SK-N-SH treated with all-trans-retinoic acid at 6 μM for 48 hours (cell line): ENCODE data around the gene TMEM192.
A peak's percentile ranks its signal among the peaks of the same experiment; 100 is the strongest.

Source experiments
- ARNTL ChIP-seq: fragments of 450-650 bp; formaldehyde crosslinking; IDR thresholded peaks from 2 replicates; pipeline ENCODE4 v1.5.0; 2020; ENCODE audit warnings: low read depth, mild to moderate bottlenecking, moderate library complexity, borderline replicate concordance
- BACH2 ChIP-seq: fragments of 250-450 bp; sonication (Bioruptor Pico); IDR thresholded peaks from 2 replicates; pipeline ENCODE4 v1.9.0; 2021; ENCODE audit warnings: mild to moderate bottlenecking, borderline replicate concordance
- GLIS3 ChIP-seq: fragments of 250-450 bp; sonication (Bioruptor Pico); IDR thresholded peaks from 2 replicates; pipeline ENCODE4 v1.5.0; 2020; ENCODE audit warnings: mild to moderate bottlenecking, moderate library complexity
- RARB ChIP-seq: fragments of 250-450 bp; sonication (Bioruptor Pico); IDR thresholded peaks from 2 replicates; pipeline ENCODE4 v1.8.0; 2021; ENCODE audit warnings: mild to moderate bottlenecking, moderate library complexity
- SNAI2 ChIP-seq: fragments of 250-450 bp; sonication (Bioruptor Pico); IDR thresholded peaks from 2 replicates; pipeline ENCODE4 v1.5.0; 2020; ENCODE audit warnings: mild to moderate bottlenecking, moderate library complexity
- ZC3H10 ChIP-seq: fragments of 250-450 bp; sonication (Bioruptor Pico); IDR thresholded peaks from 2 replicates; pipeline ENCODE4 v1.5.1; 2021; ENCODE audit warnings: mild to moderate bottlenecking, moderate library complexity
- ZFP3 ChIP-seq: fragments of 250-450 bp; sonication (Bioruptor Pico); IDR thresholded peaks from 2 replicates; pipeline ENCODE4 v1.5.0; 2020; ENCODE audit warnings: mild to moderate bottlenecking, moderate library complexity
- ZFP30 ChIP-seq: fragments of 450-650 bp; formaldehyde crosslinking; IDR thresholded peaks from 2 replicates; pipeline ENCODE4 v1.5.0; 2022; ENCODE audit warnings: mild to moderate bottlenecking, moderate library complexity
- ZNF70 ChIP-seq: fragments of 450-650 bp; formaldehyde crosslinking; IDR thresholded peaks from 2 replicates; pipeline ENCODE4 v1.5.0; 2020; ENCODE audit warnings: mild to moderate bottlenecking, moderate library complexity
- ZNF8 ChIP-seq: fragments of 450-650 bp; formaldehyde crosslinking; IDR thresholded peaks from 2 replicates; pipeline ENCODE4 v1.5.0; 2020; ENCODE audit warnings: mild to moderate bottlenecking, moderate library complexity
- TF ChIP-seq, protein P1 (sequence below): fragments of 250-450 bp; sonication (Bioruptor Pico); IDR thresholded peaks from 2 replicates; pipeline ENCODE4 v1.8.0; 2021; ENCODE audit warnings: low read depth, mild to moderate bottlenecking, moderate library complexity, borderline replicate concordance
- TF ChIP-seq, protein P2 (sequence below): fragments of 250-450 bp; sonication (Bioruptor Pico); IDR thresholded peaks from 2 replicates; pipeline ENCODE4 v1.5.0; 2020; ENCODE audit warnings: mild to moderate bottlenecking, moderate library complexity

DNA sequence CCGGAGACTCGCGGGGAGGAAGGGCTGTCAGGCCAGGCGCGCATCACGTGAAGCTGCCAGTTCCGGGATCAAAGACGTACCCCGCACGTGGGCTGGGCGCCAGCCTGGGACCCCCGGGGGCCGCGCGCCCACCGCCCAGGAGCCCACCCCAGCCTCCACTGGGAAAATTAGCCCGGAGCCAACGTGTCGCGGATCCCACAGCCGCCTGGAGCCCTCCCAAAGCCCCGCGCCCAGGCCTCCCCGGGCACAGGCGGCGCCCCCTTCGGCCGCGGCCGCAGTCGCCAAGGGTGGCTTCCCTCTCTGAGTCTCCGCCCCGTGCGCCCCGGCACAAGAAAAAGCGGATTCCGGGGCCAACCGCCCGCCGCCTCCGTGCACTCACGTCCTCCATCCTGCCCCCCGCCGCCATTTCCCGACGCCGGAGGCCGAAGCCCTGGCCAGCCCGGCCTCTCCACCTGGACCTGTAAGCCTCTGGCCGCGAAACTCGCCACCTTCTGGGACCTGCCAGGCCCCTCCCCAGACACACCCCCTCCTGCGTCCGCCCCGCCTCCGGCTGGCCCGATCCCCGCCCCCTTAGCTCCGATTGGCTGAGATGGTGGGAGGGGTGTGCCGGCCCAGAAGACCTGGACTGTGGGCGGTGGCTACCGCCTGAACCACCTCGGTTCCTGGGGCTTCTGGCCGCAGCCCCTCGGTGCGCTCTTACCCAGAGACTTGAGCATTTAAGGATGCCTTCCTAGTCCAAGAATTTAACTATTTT lies at the start of gene TMEM192:
- TF ChIP-seq SNAI2 (CRISPR knock-in tag) (no peak), GLIS3 (CRISPR knock-in tag) (no peak), RARB (CRISPR knock-in tag) (no peak), ZFP30 (no peak), ZFP3 (CRISPR knock-in tag) (0 out of 2 replicates have a peak, but pooled peaks have one; percentile 31), ZC3H10 (CRISPR knock-in tag) (no peak), BACH2 (no peak), ZNF70 (no peak), ARNTL (CRISPR knock-in tag) (no peak), ZNF8 (peak; percentile 66; the same call in 1 of the 2 replicates)
- TF ChIP-seq, protein P1, sequence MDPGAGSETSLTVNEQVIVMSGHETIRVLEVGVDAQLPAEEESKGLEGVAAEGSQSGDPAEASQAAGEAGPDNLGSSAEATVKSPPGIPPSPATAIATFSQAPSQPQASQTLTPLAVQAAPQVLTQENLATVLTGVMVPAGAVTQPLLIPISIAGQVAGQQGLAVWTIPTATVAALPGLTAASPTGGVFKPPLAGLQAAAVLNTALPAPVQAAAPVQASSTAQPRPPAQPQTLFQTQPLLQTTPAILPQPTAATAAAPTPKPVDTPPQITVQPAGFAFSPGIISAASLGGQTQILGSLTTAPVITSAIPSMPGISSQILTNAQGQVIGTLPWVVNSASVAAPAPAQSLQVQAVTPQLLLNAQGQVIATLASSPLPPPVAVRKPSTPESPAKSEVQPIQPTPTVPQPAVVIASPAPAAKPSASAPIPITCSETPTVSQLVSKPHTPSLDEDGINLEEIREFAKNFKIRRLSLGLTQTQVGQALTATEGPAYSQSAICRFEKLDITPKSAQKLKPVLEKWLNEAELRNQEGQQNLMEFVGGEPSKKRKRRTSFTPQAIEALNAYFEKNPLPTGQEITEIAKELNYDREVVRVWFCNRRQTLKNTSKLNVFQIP (CRISPR knock-in tag) = no peak
- TF ChIP-seq, protein P2, sequence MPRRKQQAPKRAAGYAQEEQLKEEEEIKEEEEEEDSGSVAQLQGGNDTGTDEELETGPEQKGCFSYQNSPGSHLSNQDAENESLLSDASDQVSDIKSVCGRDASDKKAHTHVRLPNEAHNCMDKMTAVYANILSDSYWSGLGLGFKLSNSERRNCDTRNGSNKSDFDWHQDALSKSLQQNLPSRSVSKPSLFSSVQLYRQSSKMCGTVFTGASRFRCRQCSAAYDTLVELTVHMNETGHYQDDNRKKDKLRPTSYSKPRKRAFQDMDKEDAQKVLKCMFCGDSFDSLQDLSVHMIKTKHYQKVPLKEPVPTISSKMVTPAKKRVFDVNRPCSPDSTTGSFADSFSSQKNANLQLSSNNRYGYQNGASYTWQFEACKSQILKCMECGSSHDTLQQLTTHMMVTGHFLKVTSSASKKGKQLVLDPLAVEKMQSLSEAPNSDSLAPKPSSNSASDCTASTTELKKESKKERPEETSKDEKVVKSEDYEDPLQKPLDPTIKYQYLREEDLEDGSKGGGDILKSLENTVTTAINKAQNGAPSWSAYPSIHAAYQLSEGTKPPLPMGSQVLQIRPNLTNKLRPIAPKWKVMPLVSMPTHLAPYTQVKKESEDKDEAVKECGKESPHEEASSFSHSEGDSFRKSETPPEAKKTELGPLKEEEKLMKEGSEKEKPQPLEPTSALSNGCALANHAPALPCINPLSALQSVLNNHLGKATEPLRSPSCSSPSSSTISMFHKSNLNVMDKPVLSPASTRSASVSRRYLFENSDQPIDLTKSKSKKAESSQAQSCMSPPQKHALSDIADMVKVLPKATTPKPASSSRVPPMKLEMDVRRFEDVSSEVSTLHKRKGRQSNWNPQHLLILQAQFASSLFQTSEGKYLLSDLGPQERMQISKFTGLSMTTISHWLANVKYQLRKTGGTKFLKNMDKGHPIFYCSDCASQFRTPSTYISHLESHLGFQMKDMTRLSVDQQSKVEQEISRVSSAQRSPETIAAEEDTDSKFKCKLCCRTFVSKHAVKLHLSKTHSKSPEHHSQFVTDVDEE (CRISPR knock-in tag) = no peak
